Activated naive CD4-positive, alpha-beta T cell treated with anti-CD3 and anti-CD28 coated beads, Interleukin-2, amount 10 ng/mL, durations not matched to agents 7 days and 5 days (primary cell): Measurements from ENCODE around the gene NBEAL1.
"Not testable (repeated sequence)": the region's sequence is repeated elsewhere in the genome, so short reads cannot be mapped to it uniquely, and the experiment has no call there.

Experiments used
- CTCF ChIA-PET: fragments of 350-600 bp; sonication (Branson Sonifier 250); formaldehyde crosslinking; loops from one replicate; lab custom pipeline; 2021; ENCODE audit warnings: antibody characterized with exemption; lab: Charles Lee
- DNase-seq: peaks from one replicate; pipeline ENCODE4 v3.0.0-alpha.2; 2020
- H3K27ac Mint-ChIP-seq: one replicate; pipeline ENCODE4 v1.8.0; 2021; ENCODE audit warnings: mild to moderate bottlenecking, moderate library complexity, mixed read lengths
- H3K27me3 Mint-ChIP-seq: one replicate; pipeline ENCODE4 v1.8.0; 2021; ENCODE audit warnings: mild to moderate bottlenecking, mixed read lengths
- H3K36me3 Mint-ChIP-seq: one replicate; pipeline ENCODE4 v1.8.0; 2021; ENCODE audit warnings: mixed read lengths
- H3K4me1 Mint-ChIP-seq: one replicate; pipeline ENCODE4 v1.8.0; 2021; ENCODE audit warnings: mixed read lengths
- H3K4me3 Mint-ChIP-seq: one replicate; pipeline ENCODE4 v1.8.0; 2021; ENCODE audit warnings: mild to moderate bottlenecking, moderate library complexity, mixed read lengths
- H3K9me3 Mint-ChIP-seq: one replicate; pipeline ENCODE4 v1.8.0; 2021; ENCODE audit warnings: mixed read lengths

The NBEAL1 gene

GRCh38 chr2:203061346-203061745 lies 46.7 kb downstream of the NBEAL1 start:
- H3K4me3 Mint-ChIP-seq, result no peak overlapping the region
- peaks cover 7% of the 10 kb centered on the region for H3K36me3 Mint-ChIP-seq
- H3K4me1 Mint-ChIP-seq, result no peaks in the 10 kb centered on the region
- CTCF ChIA-PET, result no interaction called here
- no peak overlapping the region for H3K27ac Mint-ChIP-seq
- H3K9me3 Mint-ChIP-seq, result no peaks in the 10 kb centered on the region
- no peaks in the 10 kb centered on the region for H3K27me3 Mint-ChIP-seq
- no peak for DNase-seq

GRCh38 chr2:203062126-203062525 lies 47.5 kb downstream of the NBEAL1 start:
- Mint-ChIP-seq H3K4me1 (no peaks in the 10 kb centered on the region), H3K27ac (no peak overlapping the region), H3K36me3 (peaks cover 5% of the 10 kb centered on the region), H3K9me3 (no peaks in the 10 kb centered on the region), H3K27me3 (no peaks in the 10 kb centered on the region), H3K4me3 (no peak overlapping the region)
- DNase-seq, result no peak
- CTCF ChIA-PET, result interaction anchor here (0.6 kb wide), 1 partner anchor 264 kb away, joined by 3 read pairs; no protein-coding TSS in a partner anchor

GRCh38 chr2:203066519-203067091 lies 51.9 kb downstream of the NBEAL1 start:
- H3K4me1 Mint-ChIP-seq, H3K27me3 Mint-ChIP-seq, DNase-seq, H3K27ac Mint-ChIP-seq, H3K4me3 Mint-ChIP-seq, CTCF ChIA-PET, H3K9me3 Mint-ChIP-seq, H3K36me3 Mint-ChIP-seq: not testable (repeated sequence)

- H3K4me1 Mint-ChIP-seq, result no peaks in the 10 kb centered on the region
- no peaks in the 10 kb centered on the region for H3K9me3 Mint-ChIP-seq
- no peaks in the 10 kb centered on the region for H3K27me3 Mint-ChIP-seq
- no peak overlapping the region for H3K4me3 Mint-ChIP-seq
- no peak for DNase-seq
- no peak overlapping the region for H3K27ac Mint-ChIP-seq
- CTCF ChIA-PET, result no interaction called here
- no peaks in the 10 kb centered on the region for H3K36me3 Mint-ChIP-seq
Measured at GRCh38 chr2:203070701-203071100, 56.0 kb downstream of the NBEAL1 start.

GRCh38 chr2:203071148-203071547 lies 56.5 kb downstream of the NBEAL1 start:
- no peaks in the 10 kb centered on the region for H3K9me3 Mint-ChIP-seq
- DNase-seq, result no peak
- no peak overlapping the region for H3K27ac Mint-ChIP-seq
- CTCF ChIA-PET, result no interaction called here
- H3K4me3 Mint-ChIP-seq, result no peak overlapping the region
- H3K27me3 Mint-ChIP-seq, result no peaks in the 10 kb centered on the region
- H3K36me3 Mint-ChIP-seq, result no peaks in the 10 kb centered on the region
- no peaks in the 10 kb centered on the region for H3K4me1 Mint-ChIP-seq

GRCh38 chr2:203072371-203072770 lies 57.7 kb downstream of the NBEAL1 start:
- no peaks in the 10 kb centered on the region for H3K9me3 Mint-ChIP-seq
- no peaks in the 10 kb centered on the region for H3K4me1 Mint-ChIP-seq
- CTCF ChIA-PET, result interaction anchor here (0.6 kb wide), 1 partner anchor 557 kb away, joined by 3 read pairs; no protein-coding TSS in a partner anchor
- no peak for DNase-seq
- H3K4me3 Mint-ChIP-seq, result no peak overlapping the region
- H3K36me3 Mint-ChIP-seq, result no peaks in the 10 kb centered on the region
- no peaks in the 10 kb centered on the region for H3K27me3 Mint-ChIP-seq
- no peak overlapping the region for H3K27ac Mint-ChIP-seq

- CTCF ChIA-PET, result no interaction called here
- no peaks in the 10 kb centered on the region for H3K4me1 Mint-ChIP-seq
- peaks cover 2% of the 10 kb centered on the region for H3K36me3 Mint-ChIP-seq
- no peak for DNase-seq
- no peak overlapping the region for H3K4me3 Mint-ChIP-seq
- no peaks in the 10 kb centered on the region for H3K9me3 Mint-ChIP-seq
- H3K27ac Mint-ChIP-seq, result no peak overlapping the region
- H3K27me3 Mint-ChIP-seq, result no peaks in the 10 kb centered on the region
Measured at GRCh38 chr2:203077451-203077850, 62.8 kb downstream of the NBEAL1 start.

GRCh38 chr2:203080447-203081045 lies 65.9 kb downstream of the NBEAL1 start:
- no peak overlapping the region for H3K4me3 Mint-ChIP-seq
- CTCF ChIA-PET, result no interaction called here
- no peak overlapping the region for H3K27ac Mint-ChIP-seq

GRCh38 chr2:203083328-203083727 lies 68.7 kb downstream of the NBEAL1 start:
- CTCF ChIA-PET, result interaction anchor here (0.6 to 1.2 kb wide), 2 partner anchors 495 to 986 kb away, joined by 3 read pairs; no protein-coding TSS in a partner anchor
- Mint-ChIP-seq H3K9me3 (no peaks in the 10 kb centered on the region), H3K4me1 (peaks cover 11% of the 10 kb centered on the region), H3K27me3 (no peaks in the 10 kb centered on the region), H3K27ac (no peak overlapping the region), H3K36me3 (peaks cover 11% of the 10 kb centered on the region), H3K4me3 (no peak overlapping the region)
- DNase-seq, result no peak

More at GRCh38 chr2:203080447-203081045, 65.9 kb downstream of the NBEAL1 start:
- DNase-seq, result no peak
- Mint-ChIP-seq H3K9me3 (no peaks in the 10 kb centered on the region), H3K4me1 (peaks cover 11% of the 10 kb centered on the region), H3K36me3 (peaks cover 7% of the 10 kb centered on the region), H3K27me3 (no peaks in the 10 kb centered on the region)

- H3K27me3 Mint-ChIP-seq, H3K36me3 Mint-ChIP-seq, H3K9me3 Mint-ChIP-seq, H3K27ac Mint-ChIP-seq, H3K4me3 Mint-ChIP-seq, DNase-seq, CTCF ChIA-PET: not testable (repeated sequence)
- peaks cover 11% of the 10 kb centered on the region for H3K4me1 Mint-ChIP-seq
Measured at GRCh38 chr2:203086381-203086780, 71.7 kb downstream of the NBEAL1 start.

GRCh38 chr2:203090721-203091120 lies 76.0 kb downstream of the NBEAL1 start:
- H3K27ac Mint-ChIP-seq, H3K9me3 Mint-ChIP-seq, H3K36me3 Mint-ChIP-seq, H3K4me1 Mint-ChIP-seq, DNase-seq, CTCF ChIA-PET, H3K4me3 Mint-ChIP-seq, H3K27me3 Mint-ChIP-seq: not testable (repeated sequence)

GRCh38 chr2:203097735-203098134 lies 83.1 kb downstream of the NBEAL1 start:
- DNase-seq, result no peak
- H3K4me1 Mint-ChIP-seq, result no peaks in the 10 kb centered on the region
- H3K4me3 Mint-ChIP-seq, result no peak overlapping the region
- H3K36me3 Mint-ChIP-seq, result peaks cover 22% of the 10 kb centered on the region
- H3K27ac Mint-ChIP-seq, result no peak overlapping the region
- H3K27me3 Mint-ChIP-seq, result no peaks in the 10 kb centered on the region
- H3K9me3 Mint-ChIP-seq, result peaks cover 2% of the 10 kb centered on the region
- CTCF ChIA-PET, result no interaction called here

- Mint-ChIP-seq H3K9me3 (peaks cover 22% of the 10 kb centered on the region), H3K36me3 (peaks cover 33% of the 10 kb centered on the region)
- DNase-seq, H3K27ac Mint-ChIP-seq, H3K4me3 Mint-ChIP-seq, H3K4me1 Mint-ChIP-seq, H3K27me3 Mint-ChIP-seq: not testable (repeated sequence)
- CTCF ChIA-PET, result interaction anchor here (0.7 kb wide), 1 partner anchor 65 kb away, joined by 3 read pairs; no protein-coding TSS in a partner anchor
Measured at GRCh38 chr2:203102357-203102756, 87.7 kb downstream of the NBEAL1 start.

- H3K4me1 Mint-ChIP-seq, result no peaks in the 10 kb centered on the region
- no peak overlapping the region for H3K4me3 Mint-ChIP-seq
- peaks cover 37% of the 10 kb centered on the region for H3K36me3 Mint-ChIP-seq
- CTCF ChIA-PET, result no interaction called here
- H3K9me3 Mint-ChIP-seq, result peaks cover 22% of the 10 kb centered on the region
- no peak for DNase-seq
- H3K27ac Mint-ChIP-seq, result no peak overlapping the region
- H3K27me3 Mint-ChIP-seq, result no peaks in the 10 kb centered on the region
Measured at GRCh38 chr2:203104273-203104672, 89.6 kb downstream of the NBEAL1 start.

GRCh38 chr2:203105996-203106395 lies 91.3 kb downstream of the NBEAL1 start:
- no peaks in the 10 kb centered on the region for H3K4me1 Mint-ChIP-seq
- H3K36me3 Mint-ChIP-seq, result peaks cover 33% of the 10 kb centered on the region
- H3K9me3 Mint-ChIP-seq, result peaks cover 22% of the 10 kb centered on the region
- no peak overlapping the region for H3K4me3 Mint-ChIP-seq
- no peak overlapping the region for H3K27ac Mint-ChIP-seq
- H3K27me3 Mint-ChIP-seq, result no peaks in the 10 kb centered on the region
- no peak for DNase-seq
- CTCF ChIA-PET, result no interaction called here
